GM19463 (cell line): ENCODE measurements around the gene PPA2.

Source experiments
- ATAC-seq: cut with Tn5 transposase; IDR thresholded peaks from one replicate; pipeline ENCODE4 v1.9.1; 2021; ENCODE audit warnings: mild to moderate bottlenecking, moderate library complexity; ENCODE audit not compliant: unreplicated experiment

The PPA2 gene

GRCh38 chr4:105327222-105327621 lies 146.6 kb downstream of the PPA2 start:
- ATAC-seq: no peak
